ENCODE data around the gene CSMD2.

Gene CSMD2

DNA sequence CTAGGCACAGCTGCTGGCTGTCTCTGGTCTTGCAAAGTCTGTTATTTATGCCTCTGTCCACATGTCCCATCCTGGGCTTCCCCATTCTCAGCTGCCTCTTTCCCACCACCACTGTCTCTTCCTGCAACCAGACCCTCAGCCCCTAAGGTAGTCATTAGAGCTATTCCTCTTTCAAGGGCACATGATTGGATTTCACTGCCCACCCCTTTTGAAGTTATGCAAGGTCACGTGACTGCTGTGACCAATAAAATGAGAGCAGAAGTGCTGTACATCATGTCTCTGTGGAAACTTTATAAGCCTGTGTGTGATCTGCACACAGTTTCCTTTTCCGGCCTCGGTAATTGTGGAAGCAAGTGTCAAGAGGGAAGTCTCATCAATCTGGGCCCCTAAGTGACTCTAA is 437.7 kb downstream of the CSMD2 start:
- no peak for DNase-seq

DNA sequence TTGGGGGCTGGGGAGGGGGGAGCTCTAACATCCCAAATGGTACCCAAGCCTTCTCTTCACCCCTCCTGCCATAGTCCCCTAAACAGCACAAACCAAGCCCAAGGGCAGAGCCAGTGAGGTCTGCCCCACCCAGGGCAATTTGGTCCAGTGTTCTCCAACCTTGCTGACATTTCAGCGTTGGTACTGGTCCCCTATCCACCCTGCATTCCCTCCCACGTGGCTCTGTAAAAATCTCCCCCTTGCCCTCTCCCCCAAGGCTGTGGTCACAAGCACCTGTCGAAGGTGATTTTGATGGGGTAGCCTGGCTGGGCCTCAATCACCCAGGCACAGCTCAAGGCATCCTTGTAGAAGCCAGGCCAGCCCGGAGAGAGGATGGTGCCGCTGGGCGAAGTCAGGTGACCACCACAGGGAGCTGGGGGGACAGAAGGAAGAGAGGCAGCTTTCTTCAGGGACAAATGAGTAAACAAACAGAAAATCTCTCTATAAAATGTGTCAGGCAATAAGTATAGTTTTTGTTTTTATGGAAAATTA is 438.7 kb downstream of the CSMD2 start:
- DNase-seq, result no peak

DNA sequence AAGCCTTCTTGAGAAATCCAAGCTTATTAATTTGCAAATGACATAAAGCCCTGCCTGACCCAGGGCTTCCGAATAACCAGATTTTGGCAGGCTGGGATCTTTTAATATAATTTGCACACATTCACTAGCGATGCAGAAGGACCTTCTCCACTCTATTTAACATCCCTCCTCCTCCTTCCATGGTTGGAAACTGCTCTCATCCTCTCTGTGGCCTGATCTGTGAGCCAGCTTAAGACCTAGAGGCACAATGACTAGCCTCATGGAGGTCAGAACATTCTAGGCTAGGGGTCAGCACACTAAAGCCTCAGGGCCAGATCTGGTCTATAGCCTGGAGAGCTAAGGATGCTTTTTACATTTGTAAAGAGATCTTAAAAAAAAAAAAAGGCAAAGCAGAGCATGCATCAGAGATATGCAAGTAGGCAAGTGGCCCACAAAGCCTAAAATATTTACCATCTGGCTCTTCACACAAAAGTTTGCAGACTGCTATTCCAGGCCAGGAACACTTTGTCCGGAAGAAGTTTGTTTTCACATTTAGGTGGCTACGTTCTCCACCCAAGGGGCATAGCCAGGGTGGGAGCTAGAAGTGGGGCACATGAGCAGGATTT is 439.4 kb downstream of the CSMD2 start:
- DNase-seq, result no peak

DNA sequence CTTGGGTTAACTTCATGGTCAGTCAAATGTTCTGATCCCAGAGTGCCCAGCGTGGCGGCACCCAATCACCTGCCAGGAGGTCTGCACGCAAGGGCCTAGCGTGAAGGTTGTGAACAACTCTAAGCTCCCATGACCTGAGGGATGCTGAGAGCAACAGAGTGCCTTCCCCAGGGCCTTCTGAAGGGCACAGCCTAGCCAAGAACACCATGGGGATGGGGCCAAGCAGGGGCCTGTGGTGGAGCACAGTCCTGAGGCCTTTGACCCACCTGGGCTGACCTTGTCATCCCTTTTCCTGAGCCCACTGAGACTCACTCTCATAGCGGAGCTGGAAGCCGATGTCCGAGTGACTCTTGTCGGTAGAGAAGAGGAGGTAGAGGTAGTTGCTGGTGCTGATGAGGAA is 440.0 kb downstream of the CSMD2 start:
- no peak for DNase-seq

DNA sequence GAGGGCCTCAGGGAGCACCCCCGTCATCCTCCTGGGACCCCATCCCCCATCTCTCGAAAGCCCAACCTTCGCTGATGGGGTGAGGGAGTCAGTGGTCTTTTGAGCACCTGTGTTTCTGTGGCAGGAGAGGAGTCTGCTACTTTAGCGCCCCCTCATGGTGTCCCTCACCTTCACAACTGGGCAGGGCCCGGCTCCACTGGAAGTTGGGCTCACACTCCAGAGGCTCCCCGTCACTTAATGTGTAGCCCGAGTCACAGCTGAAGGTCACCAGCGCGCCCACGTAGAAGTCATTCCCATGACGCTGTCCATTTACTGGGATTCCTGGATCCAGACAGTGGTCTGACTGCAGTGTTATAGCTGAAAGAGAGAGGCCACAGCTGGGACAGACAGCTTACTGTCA is 440.7 kb downstream of the CSMD2 start:
- DNase-seq, result no peak

DNA sequence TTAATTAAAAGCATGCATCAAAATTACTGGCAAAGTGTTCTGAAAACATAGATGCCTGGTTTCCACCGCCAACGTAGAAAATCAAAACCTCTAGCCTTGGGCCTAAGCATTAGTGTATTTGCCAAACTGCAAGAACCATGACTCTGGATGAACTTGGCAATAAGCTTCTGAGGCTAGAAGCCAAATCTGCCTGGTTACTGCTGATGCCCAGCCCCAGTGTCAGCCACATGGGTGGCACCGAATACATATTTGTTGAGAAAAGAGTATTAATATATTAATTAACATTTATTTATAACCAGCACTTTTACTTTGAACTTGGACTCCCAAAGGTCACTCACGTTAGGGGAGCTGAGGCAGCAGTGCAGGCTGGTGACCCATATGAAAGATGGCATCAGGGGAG is 441.8 kb downstream of the CSMD2 start:
- DNase-seq, result no peak

DNA sequence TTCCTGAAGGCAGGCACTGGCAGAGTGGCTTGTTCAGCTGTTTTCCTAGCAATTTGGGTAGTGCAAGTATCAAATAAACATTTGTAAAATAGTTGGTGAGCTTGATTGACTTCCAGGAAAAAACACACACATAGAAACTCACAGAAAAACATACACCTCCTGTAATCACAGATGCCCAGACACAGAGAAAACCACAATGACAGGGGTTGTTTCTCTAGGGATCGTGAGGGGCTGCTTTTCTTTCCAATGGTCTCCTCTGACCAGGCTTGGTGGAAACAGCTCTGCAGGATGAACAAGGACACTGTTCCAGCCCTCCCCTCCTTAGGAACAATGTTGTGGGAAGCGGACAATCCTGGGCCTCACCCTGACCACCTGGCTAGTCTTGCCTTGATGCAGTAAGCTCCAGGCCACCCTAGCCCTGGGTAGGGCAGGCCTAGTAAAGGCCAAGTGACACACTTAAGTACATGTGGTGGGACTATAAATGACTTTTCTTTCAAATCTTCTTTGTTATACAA is 443.7 kb downstream of the CSMD2 start:
- DNase-seq, result no peak

DNA sequence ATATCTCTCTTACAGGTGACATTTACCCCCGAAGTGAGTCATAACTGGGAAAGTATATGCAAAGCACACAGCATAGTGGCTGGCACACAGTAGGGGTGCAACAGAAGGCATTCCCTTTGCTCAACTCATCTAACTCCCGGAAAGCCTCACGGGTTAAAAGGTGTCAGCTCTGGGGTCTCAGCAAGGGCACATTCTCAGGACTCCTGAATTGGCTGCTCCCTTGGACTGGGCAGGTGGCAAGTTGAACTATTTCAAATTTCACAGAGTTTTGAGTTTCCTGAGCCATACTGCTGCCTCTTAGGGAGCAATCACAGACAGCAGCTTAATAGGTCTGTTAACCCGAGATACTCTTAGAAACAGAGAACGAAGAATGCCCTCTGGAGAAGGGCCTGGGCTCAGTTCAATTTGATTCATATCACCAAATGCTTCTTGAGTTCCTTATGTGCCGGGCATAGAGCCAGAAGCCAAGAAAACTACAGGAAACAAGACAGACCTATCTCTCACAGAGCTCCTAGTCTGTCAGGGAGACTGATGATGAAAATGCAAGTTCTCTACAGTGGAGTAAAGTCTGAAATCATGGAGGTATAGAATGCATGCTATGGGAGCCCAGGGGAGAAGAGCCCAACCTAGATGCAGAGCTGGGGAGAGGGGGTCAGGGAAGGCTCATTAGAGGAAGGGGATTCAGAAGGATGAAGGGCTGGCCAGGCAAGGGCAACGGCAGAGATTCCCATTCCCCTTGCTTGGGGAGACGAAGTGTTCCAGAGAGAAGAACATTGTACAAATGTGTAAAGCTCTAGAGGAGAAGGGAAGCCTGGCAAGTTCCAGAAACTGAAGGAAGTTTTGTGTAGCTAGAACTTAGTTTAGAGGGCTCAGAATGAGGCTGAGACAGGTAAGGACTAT is 445.0 kb downstream of the CSMD2 start:
- no peak for DNase-seq

DNA sequence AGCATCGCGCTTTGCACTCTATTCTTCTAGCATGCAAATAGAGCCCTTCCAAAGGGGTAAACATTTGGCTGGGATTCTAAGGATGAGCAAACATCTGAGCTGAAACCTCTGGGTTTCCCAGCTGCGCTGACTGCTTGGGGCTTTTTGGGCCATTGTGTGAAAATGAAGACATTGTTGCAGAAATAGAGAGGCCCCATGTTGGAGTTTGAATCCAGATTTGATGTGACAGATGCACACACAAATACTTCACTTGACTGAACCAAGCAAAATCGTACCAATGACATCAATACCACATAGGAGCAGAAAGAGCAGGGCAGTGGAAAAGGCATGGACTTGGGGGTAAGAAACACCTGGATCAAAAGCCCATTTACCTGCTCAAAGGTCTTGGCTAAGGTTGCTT is 445.7 kb downstream of the CSMD2 start:
- DNase-seq, result no peak

DNA sequence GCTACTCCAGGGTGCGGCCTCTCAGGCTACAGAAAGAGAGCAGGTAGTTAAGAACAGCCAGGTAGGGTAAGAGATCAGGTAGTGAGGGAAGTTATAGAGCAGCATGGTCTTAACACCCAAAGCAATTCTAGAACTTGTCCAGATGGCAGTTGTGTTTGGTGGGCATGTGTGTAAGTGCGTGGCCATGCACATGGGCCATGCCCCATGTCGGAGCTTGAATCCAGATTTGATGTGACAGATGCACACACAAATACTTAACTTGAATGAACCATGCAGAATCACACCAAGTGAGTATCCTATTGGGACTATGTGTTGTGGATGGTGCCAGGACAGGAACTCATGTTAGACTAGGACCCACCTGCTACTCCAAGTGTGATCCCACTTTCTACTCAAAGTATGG is 446.8 kb downstream of the CSMD2 start:
- no peak for DNase-seq

DNA sequence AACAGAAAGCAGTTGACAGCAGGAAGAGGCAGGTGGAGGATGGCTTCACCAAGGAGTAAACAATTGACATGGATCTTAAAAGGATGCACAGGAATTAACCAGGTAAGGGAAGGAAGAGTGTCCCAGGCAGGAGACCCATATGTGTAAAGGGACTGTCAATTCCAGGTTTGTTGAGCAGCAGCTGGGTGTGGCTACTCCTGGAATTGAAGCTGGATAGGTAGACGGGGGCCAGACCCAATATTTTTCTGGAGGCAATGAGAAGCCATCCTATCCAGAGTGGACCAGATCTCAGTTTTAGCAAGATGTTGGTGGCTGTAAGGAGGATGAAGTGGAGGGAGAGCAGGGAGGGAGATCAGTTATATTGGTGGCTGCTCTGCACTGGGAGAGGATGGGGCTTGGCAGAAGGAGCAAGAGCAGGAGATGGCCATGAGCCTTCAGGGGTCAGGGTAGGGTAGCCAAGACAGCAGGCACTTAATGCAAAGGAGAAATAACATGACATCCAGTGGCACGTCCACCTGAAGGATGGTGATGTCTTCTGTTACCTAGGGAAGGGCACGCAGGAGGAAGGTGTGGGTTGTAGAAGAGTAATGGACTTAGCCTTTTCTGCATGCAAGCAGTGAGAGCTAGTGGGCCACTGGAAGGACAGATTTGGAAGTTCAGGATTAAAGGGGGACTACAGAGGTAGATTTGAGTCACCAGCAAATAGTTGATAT is 447.9 kb downstream of the CSMD2 start:
- no peak for DNase-seq

DNA sequence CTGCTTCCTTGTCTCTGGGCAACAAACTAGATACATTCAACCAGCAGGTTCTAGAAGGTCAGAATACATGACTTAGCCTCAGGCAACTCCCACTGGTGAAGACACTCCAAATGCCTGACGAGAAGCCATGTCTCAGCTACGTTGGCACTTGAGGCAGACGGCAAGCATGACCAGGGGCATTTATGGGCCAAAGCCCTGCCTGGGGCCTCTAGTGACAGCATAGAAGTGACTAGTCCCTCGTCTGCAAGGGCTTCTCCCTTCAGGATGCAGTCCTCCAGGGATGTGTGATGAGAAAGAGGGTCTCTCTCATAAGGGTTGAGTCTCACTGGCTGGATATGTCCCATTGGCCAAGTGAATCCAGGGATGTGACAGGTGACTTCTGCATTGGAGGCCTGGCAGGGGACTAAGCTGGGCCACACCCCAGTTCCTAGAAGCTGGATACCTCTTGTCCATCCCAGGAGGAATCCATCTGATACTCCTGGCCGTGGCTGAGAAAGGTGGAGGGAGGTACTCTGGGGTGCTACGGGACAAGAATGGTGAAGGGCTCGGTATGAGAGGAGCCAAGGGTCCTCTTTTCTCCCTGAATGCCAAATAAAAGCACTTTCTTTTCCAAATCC is 449.7 kb downstream of the CSMD2 start:
- no peak for DNase-seq

DNA sequence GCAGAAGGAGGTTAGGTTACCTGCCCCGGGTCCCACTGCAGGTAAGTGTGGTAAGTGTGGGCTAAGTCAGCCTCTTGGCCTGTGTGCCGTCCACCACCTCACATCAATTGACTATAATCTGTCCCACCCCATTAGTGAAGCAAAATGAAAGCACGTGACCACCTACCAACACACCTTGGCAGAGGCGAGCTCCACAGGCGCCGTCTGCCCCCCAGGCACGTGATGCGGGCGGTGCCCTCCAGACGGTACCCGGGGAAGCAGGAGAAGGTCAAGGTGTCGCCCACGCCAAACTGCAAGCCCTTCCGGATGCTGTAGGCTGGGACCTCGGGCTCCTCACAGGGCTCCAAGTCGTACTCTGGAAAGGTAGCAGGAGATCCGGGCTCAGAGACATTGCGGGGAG is 450.6 kb downstream of the CSMD2 start:
- no peak for DNase-seq

DNA sequence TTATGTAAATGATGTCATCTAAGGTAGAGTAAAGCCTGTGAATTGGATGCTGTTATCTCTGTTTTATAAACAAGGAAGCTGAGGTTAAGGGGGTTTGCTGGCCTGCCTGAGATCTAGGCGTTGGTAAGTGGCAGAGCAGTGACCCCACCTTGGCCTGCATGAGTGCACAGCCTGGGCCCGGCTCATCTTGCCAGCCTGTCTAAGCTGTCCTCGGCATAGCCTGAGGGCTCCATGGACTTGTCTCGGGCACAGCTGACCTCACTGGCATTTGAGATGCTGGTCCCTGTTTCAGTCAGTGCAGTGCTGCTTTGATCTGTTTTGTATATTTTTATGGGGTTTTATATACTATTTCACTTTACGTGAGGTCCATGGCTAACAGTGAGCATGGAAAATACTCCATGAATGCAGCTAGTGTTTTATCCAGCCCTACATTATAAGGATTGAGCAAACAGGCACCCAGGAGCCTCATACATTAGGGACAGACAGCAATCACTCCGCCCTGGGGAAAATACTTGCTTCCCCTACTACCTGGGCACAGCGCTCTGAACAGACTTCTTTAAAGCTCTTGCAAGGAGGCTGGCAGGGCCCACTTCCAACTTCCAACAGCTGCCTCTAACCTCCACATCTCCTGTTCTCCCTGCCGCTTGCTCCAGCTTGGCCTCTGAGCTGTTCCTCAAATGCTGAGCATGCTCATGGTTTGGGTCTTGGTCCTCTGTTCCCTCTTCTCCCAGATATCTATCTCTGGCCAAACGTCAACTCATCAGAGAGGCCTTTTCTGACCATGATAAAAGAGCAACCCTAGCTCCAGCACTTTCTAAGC is 451.8 kb downstream of the CSMD2 start:
- DNase-seq, result no peak

DNA sequence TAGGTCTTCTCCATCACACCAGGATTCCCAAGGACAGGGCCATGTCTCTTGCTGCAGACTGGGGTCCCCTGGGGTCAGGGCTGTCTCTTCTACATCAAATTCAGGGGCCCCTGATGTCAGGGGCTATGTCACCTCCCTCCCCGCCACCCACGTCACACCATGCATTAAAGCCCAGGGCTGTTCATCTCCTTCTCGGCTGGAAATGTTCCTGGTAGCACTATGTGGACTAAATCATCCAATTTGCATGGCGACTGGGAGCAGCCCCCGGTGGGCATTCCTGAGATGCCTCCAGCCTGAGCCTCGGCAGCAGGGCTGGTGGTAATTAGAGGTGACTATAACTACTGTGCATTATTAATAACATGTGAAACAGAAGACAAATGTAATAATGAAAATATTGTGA is 452.8 kb downstream of the CSMD2 start:
- no peak for DNase-seq

DNA sequence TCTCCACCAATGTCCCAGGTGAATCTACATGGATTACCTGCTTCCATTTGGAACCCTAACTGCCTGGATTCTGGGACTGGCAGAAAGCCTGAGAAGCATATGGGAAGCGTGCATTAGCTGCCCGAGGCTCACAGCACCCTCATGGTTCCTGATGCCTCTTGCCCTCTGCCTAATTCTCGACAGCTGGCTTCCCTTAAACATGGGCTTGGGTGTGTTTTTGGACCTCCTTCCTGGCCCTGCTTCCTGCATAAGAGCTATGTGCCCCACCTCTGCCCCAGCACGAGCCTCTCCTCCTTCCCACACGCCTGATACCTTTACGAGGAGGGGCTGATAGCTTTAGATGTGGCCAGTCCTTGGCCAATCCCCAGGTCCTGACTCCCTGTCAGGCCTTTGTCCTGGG is 453.5 kb downstream of the CSMD2 start:
- DNase-seq, result no peak

DNA sequence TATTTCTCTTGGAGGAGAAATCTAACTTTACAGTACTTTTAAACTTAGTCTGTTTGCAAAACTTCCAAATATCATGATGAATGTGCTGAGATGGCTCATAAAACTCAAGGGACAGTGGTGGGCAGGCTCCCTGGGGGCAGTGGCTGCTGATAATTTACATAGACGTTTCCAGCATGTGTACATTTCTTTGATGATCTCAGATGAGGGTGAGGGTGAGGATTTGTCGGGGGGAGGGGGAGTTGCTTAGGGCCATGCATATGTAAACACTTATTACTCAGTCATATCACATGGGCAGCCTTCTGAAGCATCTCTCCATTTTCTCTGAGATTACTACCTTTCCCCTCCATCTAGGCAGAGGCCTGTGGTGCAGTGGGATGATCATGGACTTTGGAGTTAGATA is 454.1 kb downstream of the CSMD2 start:
- no peak for DNase-seq

DNA sequence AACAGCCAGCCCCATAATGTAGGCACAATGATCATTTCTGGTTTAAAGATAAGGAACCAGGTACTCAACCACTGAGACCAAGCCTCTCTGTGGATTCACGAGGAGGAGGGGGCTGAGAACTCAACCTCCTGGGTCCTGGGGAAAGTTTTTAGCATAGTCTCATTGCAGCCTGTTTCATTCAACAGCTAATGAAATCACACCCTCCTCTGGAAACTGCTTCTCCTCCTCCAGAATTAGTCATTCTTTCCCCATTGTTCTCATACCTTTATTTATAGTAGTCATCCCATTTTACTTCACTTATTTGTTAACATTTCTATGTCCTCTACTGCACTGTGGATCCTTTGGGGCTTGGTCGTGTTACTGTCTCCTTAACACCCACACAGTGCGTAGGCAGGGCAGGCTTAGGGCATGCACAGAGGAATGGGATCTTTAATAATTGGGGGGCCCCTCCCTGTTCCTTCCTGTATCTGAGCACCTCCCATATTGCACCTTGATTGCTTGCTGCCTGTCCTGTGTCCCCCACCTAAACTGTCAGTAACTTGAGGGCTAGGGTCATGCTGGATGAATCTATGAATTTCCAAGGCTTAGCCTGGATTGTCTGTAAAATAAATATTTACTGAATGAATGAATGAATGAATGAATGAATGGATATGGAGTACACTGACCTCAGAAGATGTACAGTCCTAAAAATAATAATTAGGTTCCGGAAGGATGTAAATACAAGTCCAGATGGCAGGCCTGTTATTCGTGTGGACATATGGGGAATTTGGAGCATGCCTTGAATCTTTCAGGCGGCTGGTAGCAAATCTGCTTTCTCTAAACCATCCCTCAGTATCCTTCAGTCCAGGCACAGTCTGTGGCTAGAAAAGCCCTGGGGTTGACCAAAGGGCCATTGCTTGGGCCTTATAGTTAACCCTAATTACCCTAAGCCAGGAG is 455.0 kb downstream of the CSMD2 start:
- no peak for DNase-seq

DNA sequence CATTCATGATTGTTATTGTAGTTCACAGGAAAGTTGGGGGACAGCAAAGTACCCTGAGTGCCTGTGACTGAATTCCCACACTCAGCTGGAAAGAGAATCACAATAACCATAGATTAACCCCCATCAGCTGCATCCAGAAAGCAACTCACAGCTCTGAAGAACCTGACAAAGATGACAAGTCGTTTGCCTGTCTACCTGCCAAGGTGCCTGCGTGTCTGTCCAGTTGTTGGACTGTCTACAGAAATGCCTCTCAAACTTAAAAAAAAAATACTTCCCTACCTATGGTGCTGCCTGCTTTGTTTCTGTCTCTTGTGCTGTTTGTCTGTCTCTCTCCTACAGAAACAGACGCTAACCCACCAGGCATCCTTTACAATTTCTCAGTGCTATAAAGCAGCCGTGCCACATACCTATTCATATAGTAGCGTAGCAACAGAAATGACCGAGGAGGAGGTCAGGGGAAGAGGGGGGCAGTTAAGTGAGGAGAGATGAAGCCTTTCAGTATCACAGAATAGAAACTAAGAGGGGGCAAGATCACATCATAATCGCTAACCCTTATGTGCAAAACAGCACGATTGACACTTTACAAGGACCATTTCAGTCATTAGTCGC is 455.8 kb downstream of the CSMD2 start:
- DNase-seq, result no peak

DNA sequence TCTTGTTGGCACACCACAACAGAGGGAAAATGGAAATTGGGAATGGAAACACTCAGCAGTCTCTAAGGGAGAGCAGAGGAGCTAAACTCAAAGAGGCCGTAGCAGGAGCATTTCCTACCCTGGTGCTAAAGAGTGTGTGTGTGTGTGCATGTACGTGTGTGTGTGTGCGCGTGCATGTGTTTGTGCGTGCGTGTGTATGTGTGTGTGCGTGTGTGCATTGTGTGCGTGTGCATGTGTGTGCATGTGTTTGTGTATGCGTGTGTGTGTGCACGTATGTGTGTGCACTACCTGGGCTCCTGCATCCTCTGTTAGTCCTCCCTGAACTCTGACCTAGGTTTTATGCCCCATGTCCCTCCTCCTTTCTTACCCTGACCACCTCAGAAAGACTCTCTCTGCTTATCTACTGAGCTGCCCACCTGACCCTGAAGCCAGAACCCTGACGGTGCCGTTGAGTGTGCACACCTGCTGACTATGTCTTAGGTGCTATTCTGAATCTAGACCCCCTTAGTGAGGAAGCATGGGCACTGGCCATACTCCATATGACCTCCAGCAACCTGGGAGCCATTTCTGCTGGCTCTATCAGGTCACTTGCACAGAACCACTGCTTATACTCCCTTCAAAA is 458.3 kb downstream of the CSMD2 start:
- no peak for DNase-seq
